ENCODE measurements around the gene AFF2.

Gene AFF2

DNA sequence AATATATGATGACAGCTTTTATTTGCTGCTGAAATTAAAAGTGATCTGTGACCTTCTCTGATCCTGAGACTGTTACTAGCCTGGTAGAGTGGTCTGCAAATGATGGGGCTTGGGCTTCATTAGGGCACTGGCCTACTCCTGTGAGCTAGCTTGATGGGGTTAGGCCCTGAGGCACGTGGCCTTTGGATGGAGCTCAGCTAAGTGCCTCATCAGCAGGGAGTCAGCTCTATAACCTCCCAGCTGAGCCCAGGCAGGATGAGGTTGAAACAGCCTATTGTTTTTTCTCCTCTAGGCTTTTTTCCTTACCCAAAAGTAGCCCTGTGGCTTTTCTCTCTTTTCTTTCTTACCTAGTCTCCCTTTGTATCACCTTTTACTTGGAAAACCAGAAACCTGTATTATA is 92.2 kb downstream of the AFF2 start:
- DNase-seq, result no peak

DNA sequence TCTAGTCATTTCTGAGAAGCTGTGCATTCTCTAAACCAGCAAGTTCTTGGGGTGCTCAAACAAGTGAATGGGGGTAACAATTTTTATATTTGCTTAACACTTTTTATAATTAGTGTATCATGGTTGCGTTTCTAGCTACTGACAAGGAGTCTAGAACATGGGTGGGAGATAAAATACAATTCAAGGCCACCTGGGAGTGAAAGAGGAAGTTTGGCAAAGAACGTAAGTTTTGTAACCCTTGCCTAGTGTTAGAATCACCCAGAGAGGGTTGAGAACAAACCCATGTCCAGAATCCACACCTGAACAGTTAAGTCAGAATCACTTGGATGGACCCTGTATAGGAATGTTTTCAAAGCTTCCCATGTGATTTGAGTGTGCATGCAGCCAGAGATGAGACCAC is 92.7 kb downstream of the AFF2 start:
- no peak for DNase-seq

DNA sequence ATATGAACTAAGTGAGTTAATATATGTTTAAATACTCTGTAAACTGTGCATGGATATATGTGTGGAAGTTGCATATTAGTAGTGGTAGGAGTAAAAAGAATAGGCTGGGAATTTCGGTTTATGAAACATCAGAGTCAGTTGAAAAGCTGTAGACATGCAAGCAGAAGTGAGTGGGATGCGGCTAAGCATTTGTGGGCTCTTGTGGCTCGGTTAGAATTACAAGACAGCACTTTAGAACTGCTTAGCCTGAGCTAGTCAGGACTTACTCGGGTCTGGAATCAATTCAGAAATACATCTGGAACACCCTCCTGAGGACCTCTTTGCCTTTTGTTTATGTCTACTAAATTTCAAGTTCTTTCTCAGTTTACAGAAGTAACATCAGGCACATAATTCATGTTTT is 93.6 kb downstream of the AFF2 start:
- DNase-seq, result no peak

DNA sequence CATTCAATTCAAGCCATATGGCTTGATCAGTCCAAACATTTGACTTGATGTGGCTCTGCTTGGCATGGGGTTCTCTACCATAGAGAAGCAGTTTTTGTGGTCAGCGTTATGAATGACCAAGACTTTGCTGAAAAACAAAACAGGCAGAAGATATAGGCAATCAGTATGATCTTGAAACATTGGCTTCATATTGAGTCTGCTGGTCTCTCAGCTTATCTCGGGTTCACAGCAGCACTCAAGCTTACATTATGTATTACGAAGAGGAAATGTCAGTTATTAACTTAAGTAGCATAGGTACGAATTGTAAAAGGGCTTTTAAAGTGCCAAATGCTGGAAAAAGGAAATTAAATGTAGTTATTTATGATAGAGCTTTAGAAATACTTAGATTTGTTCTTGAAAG is 99.0 kb downstream of the AFF2 start:
- no peak for DNase-seq

DNA sequence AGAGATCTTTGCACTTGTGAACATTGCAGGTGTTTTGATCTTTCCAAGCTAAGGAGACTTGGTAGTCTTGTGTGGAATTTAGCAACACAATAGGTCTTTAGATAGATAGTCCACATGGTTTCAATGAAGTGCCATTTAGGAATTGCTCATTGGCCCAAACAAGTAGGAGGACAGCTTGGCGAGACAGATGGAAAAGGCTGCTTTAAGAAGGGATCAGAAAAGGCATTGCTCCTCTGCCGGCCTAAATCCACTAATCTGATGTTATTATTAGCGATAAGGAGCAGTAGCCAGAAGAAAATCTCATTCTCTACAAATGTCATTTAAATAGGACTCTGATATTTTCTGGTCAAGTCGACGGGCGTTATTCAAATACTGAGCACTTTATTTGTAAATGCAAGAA is 99.7 kb downstream of the AFF2 start:
- DNase-seq, result no peak

DNA sequence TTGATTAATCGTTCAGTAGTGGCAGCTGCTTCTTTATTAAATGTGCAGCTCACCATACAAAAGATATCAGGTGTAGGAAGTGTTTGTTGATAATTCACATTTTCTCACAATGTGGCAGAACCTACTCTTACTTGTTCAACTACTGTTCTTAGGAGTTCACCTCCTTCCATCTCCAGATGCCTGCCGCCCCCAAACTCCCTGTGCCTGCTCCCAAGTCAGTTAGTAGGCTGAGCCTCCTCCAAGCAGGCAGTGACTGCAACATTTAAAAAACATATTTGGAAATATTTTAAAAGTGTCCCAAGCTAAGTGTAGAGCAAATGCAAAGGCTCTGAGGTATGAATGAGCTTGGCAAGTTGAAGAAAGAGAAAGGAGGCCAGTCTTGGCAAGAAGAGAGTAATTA is 100.2 kb downstream of the AFF2 start:
- no peak for DNase-seq

DNA sequence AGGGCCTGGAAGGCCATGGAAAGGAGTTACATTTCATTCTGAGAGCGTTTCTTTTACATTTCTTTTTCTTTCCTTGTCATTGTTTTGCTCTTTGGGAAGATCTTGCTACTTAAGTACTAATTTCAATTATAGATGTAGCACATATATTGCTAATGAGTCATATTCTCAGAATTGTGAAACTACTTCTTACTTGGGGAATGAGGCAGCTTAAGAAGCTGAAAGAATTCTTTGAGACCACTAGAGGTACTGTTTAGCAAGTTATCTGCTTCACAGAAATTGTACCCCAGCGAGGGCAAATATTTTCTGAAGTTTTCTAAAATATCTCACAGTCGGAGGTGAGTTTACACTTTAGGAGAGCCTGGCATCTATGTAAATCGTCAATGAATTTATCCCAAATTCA is 100.6 kb downstream of the AFF2 start:
- DNase-seq, result no peak

DNA sequence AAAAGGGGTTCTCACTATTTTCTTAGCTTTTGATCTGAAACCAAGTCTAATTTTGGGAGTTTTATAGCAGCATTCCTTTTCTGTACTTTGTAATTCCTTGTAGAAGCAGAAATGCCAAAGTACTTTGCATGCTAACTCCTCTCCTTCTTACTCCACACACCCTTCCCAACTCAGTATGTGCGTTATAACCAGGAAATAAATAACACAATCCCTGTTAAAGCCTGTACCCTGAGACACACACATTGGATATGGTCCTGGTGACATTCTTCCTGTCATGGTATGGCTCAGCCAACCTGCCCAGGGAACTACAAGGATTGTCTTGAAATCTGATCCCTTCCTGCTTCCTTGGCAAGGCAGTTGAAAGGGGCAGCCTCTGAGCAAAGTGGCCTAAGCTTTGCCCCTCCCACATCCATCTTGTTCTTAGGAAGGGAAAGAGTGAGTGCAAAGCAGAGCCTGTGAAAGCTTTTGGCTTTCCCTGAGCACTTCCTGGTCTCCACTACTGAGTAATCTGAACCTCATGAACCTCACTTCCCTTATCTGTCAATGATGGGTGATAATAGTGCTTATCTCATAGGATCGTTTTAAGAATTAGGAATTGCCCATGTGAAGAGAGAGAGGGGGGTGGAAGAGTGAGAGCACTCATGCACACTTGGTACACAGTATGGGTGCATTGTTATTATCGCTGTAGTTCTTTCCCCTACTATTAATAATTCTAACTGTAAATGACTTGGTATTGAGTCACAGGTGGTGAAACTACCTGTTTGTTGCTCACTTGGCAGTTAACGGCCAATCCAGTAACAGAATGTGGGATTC is 109.3 kb downstream of the AFF2 start:
- DNase-seq, result no peak

DNA sequence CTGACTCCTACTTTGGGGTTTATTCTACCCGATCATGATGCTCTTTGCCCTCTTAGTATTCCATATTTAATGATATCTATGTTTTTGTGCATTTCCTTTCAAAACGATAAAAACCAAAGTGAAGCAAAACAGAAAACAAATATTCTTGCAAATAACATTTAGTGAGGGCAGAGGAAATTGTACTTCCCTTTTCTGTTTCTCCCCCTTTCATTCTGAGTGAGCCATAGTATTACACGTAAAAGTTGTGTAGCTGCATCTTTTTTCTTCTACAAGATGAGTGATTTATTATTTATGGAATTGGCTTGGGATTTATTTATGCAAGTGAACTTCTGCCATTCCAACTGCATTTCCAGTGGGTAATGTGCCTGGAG is 109.9 kb downstream of the AFF2 start:
- no peak for DNase-seq

DNA sequence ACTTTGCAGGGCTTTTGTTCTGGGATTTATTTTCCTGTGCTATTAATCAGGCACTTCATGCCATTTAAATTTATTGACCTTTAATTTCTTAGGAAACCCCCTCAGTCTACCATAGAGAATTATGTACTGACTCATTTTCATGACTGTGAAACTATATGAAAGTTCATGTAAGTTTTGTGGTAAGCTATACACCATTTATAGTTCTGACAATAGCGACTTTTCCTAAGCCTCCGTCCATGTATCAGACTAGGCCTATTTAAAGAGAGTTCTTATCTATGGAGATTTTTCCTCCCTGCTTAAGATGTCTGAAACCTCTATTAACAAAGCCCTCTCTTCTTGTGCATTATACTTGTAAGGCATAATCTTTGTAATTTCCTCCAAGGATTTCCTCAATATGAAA is 111.6 kb downstream of the AFF2 start:
- no peak for DNase-seq

DNA sequence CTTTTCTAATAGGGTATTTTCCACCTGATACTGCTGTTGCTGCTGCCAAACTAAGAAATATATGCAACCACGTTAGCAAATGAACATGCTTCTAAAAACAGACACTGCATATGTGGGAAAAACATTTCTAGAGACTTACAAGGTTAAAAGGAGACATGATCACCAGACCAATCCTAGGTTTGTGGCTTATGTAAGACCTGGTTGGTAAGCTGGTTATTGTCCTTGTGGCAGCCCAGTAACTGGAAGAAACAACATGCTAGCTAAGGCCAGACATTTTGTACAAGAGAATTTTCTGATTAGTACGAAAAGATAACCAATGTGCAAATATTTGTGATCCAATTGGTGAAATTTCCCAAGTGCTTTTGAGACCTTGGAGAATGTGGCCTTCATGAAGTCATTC is 112.0 kb downstream of the AFF2 start:
- DNase-seq, result no peak

DNA sequence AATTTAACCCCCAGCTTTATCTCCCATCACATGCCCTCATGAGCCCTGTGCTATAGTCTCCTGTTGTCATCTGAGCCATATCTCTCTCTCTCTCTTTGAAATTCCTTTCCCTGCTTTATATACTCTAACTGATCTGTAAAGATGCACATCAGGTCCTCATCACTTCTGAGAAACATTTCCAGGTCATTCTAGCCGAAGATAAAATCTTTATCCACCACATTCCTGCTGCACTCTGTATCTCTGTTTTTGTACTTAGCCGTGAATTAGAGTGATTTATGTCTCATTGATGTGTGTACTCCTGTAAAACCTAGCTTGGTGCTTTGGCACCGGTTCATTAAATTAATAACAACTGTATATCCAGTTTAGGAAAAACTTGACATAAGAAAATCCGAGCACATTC is 113.2 kb downstream of the AFF2 start:
- no peak for DNase-seq

DNA sequence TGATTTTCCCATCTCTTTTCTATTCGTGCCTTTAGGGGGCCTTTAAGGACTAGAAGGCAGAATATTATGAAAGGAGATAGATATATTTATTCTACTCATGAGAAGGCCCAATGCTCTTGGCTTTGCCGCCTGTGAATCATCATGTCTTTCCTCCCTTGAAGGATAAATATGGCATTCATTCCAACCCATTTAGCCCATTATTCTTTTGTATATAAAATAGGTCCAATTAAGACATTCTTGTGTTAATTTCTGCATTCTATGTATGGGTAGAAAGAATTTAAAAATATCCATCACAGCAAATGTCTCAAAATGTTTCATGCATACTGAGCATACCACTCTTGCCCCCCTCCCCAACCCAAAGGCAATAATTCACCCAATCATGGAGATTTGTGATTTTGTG is 115.1 kb downstream of the AFF2 start:
- DNase-seq, result no peak

DNA sequence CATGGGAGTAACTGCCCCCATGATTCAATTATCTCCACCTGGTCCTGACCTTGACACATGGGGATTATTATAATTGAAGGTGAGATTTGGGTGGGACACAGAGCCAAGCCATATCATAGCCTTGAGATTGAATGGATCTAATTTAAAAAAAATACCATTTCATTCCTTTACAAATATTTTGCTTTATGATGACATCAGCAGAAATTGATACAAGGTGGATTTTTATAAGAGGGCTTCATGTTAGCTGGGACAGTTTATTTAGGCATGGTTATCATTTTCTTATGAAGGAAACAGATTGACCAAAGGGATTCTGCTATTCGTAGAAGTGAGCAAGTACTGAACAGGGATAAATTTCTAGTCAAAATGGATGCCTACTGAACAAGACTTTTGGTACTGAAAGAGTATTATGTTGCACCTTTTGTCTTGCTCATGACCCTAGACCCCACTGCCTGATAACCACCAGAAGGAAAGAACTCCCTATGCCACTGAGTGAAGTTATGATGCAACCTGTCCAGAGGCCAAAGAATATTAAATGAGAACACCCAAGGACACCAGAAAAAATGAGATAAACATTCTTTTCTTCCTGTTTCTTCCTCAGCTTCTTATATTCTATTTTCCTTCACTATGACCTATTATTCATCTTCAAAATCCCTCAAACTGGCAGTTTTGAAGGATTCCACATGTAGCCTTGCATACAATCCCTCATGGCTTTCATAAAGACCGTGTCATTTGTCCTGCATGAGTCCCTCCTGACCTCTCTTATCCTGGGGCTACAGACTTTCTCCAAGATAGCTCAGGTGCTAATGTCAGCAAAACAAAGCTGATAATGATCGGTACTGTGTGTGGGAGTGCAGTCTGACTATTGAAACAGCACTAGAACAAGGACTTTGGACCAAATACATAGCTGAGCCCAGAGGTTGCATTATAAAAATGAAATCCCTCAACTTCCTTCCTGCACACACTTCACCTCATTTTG is 118.3 kb downstream of the AFF2 start:
- no peak for DNase-seq

DNA sequence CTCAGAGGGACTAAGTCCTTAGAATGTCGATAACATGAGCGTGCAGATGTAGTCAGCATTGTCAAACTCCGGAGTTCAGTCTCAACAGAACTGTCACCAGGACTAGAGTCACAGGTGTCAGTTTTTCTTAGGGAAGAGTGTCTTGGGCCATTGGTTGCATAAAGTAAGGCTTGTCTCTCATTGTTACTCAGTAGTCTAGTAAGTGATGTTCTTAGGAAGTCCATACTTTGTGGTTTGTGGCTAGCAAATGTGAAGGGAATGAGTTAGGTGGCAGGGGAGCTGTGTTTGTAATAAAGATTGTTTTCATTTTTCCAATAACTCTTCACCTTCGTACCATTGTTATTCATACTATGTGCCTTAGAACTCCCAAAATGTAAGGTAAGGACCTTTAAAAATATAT is 119.6 kb downstream of the AFF2 start:
- DNase-seq, result no peak

DNA sequence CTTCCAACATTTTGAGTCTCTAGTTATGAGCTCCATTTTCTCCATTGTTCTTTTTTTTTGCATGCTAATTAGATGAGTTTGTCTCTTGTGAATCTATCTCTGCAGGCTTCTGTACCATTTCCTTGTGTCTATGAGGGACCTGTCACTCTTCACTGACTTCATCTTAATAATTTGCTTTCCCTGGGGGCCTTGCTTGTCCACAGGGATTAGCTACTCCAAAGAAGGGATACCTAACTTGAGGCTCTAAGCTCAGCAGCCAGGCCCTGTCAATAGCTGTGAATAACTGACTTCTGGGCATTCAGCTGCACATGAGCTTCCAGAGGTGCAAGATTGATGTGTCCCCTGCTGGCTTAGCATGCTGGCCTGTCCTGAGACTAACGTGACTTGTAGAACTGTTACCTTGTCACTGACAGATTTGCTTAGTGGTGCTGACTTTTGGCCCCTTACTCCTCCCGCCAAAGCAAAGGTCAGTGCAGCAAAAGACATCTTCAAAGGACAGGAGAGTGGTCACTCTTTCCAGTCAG is 124.6 kb downstream of the AFF2 start:
- no peak for DNase-seq

DNA sequence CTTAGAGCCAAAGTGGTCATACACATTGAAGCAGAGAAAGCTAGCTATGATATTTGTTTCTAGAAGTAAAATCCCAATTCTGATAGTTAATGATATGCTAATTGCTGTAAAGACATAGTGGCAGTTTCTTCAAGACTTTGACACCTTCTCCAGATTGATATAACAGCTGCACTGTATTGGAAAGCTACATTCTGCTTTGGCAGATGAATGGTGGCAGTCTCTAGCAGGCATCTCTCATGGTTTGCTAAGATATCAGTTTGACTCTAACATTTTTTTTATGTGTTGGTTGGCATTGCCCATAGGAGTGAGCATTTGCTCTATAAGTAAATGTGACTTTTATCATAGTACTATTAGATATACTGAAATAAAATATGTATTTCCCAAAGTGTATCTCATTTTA is 128.2 kb downstream of the AFF2 start:
- DNase-seq, result no peak

DNA sequence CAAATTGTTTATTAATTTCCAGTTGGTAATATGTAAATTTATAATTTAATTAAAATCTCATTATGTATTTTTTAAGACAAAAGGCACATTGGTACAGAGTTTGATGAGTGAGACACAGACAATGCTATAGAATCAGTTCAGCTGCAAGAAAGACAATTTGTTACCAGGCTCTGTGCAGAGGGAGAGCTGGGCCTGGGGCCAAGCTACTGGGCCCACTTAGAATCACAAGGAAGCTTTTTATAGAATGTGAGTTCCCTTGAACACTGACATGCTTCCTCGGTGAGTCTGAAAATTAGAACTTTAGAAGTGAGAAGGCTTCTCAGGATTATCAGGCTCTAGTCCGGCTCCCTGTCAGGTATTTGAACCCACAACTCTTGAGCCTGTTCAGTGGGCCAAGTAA is 129.0 kb downstream of the AFF2 start:
- DNase-seq, result no peak

DNA sequence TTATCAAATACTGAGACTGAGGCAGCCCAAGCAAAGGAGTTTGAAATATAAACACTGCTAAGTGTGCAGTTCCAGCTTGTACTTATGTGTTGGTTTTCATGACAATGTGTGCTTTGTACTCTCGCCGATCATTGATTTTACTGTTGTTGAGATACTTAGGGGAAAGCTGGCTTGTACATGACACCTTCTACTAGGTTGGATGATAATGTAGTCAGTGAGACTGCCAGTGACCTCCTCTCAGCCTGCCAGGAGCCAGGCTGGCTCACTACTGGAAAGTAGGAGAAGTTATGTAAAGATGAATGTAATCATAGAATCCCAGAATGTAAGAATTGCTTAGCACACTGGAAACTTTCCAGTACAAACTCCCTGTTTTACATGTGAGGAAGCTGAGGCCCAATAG is 132.0 kb downstream of the AFF2 start:
- DNase-seq, result no peak

DNA sequence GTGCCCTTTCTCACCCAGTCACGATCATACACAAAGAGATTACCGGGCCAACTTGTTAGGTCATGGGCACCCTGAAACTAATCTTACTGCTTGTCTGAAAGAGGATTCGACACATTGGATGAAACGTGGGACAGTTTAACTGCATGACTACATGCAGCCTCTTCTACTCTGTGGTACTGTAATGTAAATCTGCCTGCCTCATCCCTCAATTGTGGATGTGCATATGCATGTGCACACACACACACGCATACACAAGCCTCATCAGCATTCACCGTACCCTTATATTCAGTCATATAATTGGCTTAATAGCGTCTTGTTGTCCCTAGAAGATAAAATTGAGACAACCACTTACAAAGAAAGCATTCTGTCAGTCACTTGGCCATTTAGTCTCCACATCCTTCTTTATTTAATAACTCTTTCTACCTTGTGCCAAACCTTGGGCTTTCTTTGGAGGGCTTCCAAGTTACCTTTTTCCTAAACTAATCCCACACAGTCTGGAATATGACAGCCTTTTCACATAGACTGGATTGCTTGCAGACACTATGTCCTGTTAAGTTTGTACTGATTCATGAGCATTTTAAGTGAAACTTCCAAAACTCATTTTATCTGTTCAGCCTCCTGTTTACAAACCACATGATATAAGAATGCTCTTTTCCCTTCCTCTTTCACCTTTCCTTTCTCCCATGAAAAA is 132.9 kb downstream of the AFF2 start:
- DNase-seq, result no peak

DNA sequence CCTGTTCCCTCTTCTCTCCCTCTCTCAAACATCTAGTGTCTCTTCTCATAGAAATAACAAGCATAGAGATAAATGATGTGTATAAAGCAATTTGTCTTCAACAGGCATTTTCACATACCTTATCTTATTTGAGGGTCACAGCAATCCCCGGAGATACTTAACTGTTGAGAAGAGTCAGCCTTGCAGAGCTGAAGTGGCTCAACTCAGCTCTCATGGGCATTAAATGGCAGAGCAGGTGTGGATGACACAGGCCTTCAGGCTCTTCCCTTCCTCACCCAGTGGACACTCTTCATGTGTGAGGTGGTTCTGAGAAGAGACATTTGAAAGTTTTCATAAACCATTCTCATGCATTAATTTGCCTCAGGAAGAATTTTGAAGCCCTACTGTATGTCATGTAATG is 134.2 kb downstream of the AFF2 start:
- no peak for DNase-seq

DNA sequence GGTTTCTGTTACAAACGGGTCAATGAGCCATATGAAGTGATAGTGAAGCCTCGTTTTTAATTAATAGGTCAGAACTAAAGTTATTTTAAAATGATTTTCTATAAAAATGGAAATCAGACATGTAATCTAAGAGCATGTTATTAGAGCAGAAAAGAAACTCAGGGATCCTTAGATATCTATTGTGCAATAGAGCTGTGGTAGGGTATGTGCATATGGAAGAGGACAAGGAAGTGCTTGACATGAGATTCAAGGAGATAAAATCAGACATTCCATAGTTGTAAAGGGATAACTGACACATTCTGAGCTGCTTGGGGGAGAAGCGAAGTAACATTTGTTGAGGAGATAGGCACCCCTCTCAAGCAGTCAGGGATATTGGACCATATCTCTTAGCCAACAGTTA is 143.0 kb downstream of the AFF2 start:
- no peak for DNase-seq

DNA sequence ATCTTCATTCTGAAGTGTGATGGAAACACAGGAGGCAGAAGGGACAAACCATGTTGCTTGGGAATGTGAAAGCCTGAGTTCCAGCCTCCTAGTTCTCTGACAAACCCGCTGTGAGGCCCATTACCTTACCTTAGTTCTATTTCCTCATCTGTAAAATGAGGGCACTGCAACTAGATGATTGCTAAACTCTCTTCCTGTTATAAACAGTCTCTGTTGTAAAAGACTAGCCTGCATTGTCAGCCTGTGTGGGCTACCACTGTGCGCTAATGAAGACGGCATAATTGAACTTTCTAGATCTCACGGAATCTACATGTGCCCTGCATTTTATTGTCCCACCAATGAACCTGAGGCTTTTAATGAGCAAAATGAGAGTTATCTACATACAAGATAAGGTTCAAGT is 147.2 kb downstream of the AFF2 start:
- DNase-seq, result no peak

All from NCI-H2081 treated with DMSO at 0.1 percent for 48 hours (cell line).